ENCODE results near the gene TXLNB.

The TXLNB gene

DNA sequence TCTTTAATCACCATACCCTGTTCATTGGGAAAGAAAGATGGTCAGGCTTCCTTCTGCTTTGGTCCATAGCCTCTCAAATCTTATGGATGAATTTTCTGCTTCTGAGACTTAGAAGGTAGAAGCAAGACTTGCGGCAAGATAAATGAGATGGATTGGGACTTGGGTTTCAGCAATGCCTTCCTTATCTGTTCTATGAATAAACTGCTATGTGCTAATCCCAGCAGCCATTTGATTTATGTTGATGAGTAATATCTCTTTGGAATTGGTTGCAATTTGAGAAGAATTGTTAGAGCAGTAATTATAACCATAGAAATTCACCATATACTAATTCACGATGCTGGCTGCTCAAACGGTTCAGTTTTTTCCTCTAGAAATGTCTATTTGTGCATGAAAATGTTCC is 48.3 kb downstream of the TXLNB start:
- H3K9me2 ChIP-seq (ENCODE audit: low read depth, low read length), result no peaks in the 10 kb centered on the region
- H3F3A ChIP-seq (ENCODE audit: insufficient read depth, low read length), result no peaks in the 10 kb centered on the region
- H3K4me1 ChIP-seq (ENCODE audit: insufficient read depth, low read length, severe bottlenecking), result peaks cover 12% of the 10 kb centered on the region
- H3K9me3 ChIP-seq (ENCODE audit: low read length), result no peaks in the 10 kb centered on the region
- H3K36me3 ChIP-seq (ENCODE audit: insufficient read depth, low read length), result no peaks in the 10 kb centered on the region
- no peak for TF ChIP-seq CTCF (IDR thresholded peaks at IDR 0.05; ENCODE audit: low read length)
- no peak for TF ChIP-seq EZH2 (IDR thresholded peaks at IDR 0.05; ENCODE audit: borderline replicate concordance, low read length)
- H3K27ac ChIP-seq (ENCODE audit: low read depth, low read length, poor library complexity, severe bottlenecking), result no peak overlapping the region
- no peak overlapping the region for H3K4me2 ChIP-seq (ENCODE audit: low read length)
- H3K27me3 ChIP-seq (ENCODE audit: insufficient read depth, low read length), result no peaks in the 10 kb centered on the region
- no peak overlapping the region for H2AFZ ChIP-seq (ENCODE audit: low read length)
- no peaks in the 10 kb centered on the region for H4K20me1 ChIP-seq (ENCODE audit: insufficient read depth, low read length)
- H3K79me2 ChIP-seq (ENCODE audit: insufficient read depth, low read length), result no peaks in the 10 kb centered on the region
- H3K4me3 ChIP-seq (ENCODE audit: low read depth, low read length, poor library complexity, severe bottlenecking), result no peak overlapping the region
- H3K9ac ChIP-seq (ENCODE audit: low read length), result no peak overlapping the region

DNA sequence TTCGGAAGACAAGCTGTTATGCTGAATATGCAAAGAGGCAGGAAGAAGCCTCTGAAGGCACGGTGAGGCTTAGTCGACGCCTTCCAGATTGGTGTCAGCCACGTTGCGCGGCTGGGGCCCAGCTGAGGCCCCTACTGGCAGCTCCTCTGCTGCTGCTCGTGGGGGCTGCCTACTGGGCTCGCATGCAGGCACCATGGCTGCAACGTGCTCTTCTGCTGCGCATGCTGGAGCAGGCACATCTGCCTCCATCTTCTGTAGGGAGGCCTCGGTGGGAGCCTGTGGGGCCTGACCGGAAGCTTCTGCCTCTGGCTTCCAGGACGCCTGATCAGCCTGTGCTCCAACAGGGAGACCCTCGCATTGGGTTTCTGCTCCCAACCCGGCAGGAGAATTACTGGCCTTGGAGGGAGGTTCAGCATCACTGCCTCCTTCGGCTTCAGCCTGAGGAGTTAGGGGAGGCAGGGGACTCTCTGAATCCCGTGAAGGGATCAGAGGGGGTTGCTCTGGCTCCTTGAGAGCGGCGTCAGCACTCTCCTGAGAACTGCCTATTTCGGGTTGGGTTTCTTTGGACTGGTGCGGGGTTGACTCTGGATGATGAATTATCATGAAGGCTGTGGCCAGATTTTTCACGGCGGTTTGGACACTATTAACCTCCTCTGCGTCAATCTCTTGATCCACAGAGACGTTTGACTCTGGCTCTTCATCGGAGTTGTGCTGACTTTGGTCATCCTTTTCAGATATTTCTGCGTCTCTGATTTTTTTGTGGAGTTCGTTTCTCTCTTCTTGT is 49.1 kb downstream of the TXLNB start:
- Histone ChIP-seq H3K27me3 (ENCODE audit: insufficient read depth, low read length) (no peaks in the 10 kb centered on the region), H3K4me2 (ENCODE audit: low read length) (no peak overlapping the region), H4K20me1 (ENCODE audit: insufficient read depth, low read length) (no peaks in the 10 kb centered on the region), H3K9me2 (ENCODE audit: low read depth, low read length) (no peaks in the 10 kb centered on the region), H3K9ac (ENCODE audit: low read length) (no peak overlapping the region), H3K4me1 (ENCODE audit: insufficient read depth, low read length, severe bottlenecking) (peaks cover 12% of the 10 kb centered on the region), H2AFZ (ENCODE audit: low read length) (no peak overlapping the region), H3K9me3 (ENCODE audit: low read length) (no peaks in the 10 kb centered on the region), H3K27ac (ENCODE audit: low read depth, low read length, poor library complexity, severe bottlenecking) (no peak overlapping the region), H3F3A (ENCODE audit: insufficient read depth, low read length) (no peaks in the 10 kb centered on the region), H3K4me3 (ENCODE audit: low read depth, low read length, poor library complexity, severe bottlenecking) (no peak overlapping the region), H3K79me2 (ENCODE audit: insufficient read depth, low read length) (no peaks in the 10 kb centered on the region), H3K36me3 (ENCODE audit: insufficient read depth, low read length) (no peaks in the 10 kb centered on the region)
- no peak for TF ChIP-seq CTCF (IDR thresholded peaks at IDR 0.05; ENCODE audit: low read length)
- TF ChIP-seq EZH2 (IDR thresholded peaks at IDR 0.05; ENCODE audit: borderline replicate concordance, low read length), result no peak

DNA sequence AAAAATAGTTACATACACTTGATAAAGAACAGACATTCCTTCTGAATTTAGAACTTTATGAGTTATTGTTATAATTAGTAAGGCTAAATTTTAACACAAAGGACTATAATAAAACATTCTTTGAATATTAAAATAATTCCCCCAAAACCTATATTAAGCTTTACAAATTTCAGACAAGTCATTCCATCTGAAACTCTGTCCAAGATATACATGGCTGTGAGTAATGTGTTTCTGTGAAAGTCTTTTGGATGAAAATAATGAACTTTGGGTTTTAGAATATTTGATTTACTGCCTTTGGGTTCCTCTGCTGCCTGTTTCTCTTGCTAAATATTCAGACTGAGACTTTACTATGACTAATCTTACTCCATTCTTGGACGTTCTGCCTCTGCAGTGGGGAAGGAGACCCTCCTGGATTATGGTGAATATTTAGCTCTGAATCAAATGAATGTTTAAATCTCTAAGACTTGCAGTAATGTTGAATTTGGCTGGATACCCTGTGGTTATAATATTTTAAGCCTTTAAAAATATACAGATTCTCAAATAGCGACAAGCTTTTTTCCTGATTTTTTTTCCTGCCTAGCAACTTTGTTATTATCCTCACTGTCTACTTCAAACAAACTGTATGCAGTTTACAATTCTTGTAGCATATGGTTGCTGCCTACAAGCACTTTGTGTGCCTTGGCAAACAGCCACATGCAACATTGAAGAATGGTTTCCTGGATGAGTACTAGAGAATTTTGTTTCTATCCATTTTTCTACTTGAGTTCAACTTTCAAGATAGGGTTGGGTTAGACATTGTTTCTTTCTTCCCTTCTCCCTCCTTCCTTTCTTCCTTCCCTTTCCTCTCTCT is 51.4 kb downstream of the TXLNB start:
- H3F3A ChIP-seq (ENCODE audit: insufficient read depth, low read length), result no peaks in the 10 kb centered on the region
- H3K27ac ChIP-seq (ENCODE audit: low read depth, low read length, poor library complexity, severe bottlenecking), result no peak overlapping the region
- no peak overlapping the region for H3K9ac ChIP-seq (ENCODE audit: low read length)
- peaks cover 18% of the 10 kb centered on the region for H3K4me1 ChIP-seq (ENCODE audit: insufficient read depth, low read length, severe bottlenecking)
- no peak for TF ChIP-seq EZH2 (IDR thresholded peaks at IDR 0.05; ENCODE audit: borderline replicate concordance, low read length)
- TF ChIP-seq CTCF (IDR thresholded peaks at IDR 0.05; ENCODE audit: low read length), result no peak
- no peak overlapping the region for H2AFZ ChIP-seq (ENCODE audit: low read length)
- no peak overlapping the region for H3K4me2 ChIP-seq (ENCODE audit: low read length)
- no peaks in the 10 kb centered on the region for H4K20me1 ChIP-seq (ENCODE audit: insufficient read depth, low read length)
- H3K79me2 ChIP-seq (ENCODE audit: insufficient read depth, low read length), result no peaks in the 10 kb centered on the region
- no peaks in the 10 kb centered on the region for H3K36me3 ChIP-seq (ENCODE audit: insufficient read depth, low read length)
- no peaks in the 10 kb centered on the region for H3K9me3 ChIP-seq (ENCODE audit: low read length)
- H3K4me3 ChIP-seq (ENCODE audit: low read depth, low read length, poor library complexity, severe bottlenecking), result no peak overlapping the region
- H3K9me2 ChIP-seq (ENCODE audit: low read depth, low read length), result no peaks in the 10 kb centered on the region
- no peaks in the 10 kb centered on the region for H3K27me3 ChIP-seq (ENCODE audit: insufficient read depth, low read length)
